ENCODE data around the gene AXIN1.
A peak's percentile ranks its signal among the peaks of the same experiment; 100 is the strongest.
"Not testable (repeated sequence)": the region's sequence is repeated elsewhere in the genome, so short reads cannot be mapped to it uniquely, and the experiment has no call there.

The AXIN1 gene

GRCh38 chr16:381012-381788 is 28.7 kb upstream of the AXIN1 start:
- DNase-seq, result no peak

- no peak for DNase-seq
Measured at GRCh38 chr16:380762-381011, 28.2 kb upstream of the AXIN1 start.

DNA sequence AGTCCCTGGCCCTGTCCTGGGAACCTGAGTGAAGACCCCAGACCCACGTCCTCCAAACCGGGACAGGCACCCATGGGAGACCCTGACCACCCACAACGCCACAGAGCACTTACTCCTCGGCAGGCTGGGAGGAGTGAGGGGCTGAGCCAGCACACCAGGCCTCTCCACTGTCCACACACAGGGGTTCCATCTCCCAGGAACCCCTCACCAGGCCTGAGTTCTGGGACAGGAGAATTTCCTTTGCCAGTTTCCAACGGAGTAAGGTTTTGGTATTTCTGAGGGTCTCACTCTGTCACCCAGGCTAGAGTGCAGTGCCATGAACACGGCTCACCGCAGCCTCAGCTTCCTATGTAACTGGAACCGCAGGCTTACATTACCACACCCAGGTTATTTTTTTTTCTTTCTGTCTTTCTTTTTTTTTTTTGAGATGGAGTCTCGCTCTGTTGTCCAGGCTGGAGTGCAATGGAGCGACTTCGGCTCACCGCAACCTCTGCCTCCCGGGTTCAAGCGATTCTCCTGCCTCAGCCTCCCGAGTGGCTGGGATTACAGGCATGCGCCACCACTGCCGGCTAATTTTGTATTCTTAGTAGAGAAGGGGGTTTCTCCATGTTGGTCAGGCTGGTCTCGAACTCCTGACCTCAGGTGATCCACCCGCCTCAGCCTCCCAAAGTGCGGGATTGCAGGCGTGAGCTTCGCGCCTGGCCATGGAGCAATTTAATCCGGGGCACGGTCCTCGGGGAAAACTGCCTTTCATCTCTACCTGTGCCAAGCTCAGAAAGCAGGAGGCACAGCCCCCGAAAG is 27.6 kb upstream of the AXIN1 start:
- no peak for DNase-seq

DNA sequence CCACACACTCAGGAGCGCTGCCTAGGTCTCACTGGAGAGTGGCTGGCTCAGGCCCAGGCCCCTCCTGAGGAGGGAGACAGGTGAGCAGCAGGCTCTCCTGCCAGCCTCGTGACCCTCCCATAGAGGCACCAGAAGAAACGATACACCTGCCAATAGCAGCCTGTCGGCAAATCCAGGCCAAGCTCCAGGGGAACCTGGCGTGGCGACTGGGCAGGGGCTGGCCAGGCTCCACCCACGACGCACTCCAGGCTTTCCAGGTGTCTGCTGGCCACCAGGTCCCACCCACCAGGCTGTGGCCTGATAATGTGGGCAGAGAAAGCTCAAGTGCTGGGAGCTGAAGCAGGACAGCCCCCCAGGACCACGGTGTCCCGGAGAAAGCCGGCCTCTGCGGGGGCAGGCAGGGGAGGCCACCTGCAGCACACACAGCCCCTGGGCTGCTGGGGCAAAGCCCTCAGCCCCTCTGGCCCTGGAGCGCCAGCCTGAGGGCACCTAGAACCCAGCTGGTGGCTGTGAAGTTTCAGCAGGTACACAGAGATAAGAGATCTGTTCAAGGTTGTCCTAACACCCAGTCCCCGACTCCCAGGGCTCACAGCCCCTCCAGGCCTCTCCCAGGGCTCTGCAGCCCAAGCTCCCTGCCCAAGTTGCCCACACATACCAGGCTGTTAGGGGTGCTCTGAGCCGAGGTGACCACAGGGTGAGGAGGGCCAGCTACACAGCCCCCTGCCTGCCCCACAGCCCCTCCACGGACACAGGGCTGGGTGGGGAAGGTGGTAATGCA is 26.8 kb upstream of the AXIN1 start:
- DNase-seq, result peak; percentile 81

DNA sequence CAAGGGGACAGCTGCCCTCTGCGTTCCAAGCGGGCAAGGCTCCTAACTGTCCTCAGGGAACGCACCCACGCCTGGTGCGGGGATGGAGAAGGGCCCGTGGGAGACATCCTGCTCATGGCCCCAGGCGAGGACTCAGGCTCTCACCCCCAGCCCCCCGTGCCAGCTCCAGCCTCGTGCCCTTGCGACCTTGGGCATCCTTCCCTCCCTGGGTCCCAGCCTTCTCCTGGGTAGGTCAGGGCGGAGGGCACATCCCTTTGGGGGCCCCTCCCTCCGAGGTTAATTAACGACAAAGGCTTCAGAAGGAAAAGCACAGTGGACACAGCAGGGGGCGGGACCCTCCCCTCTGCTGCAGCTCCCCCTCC is 26.3 kb upstream of the AXIN1 start:
- no peak for DNase-seq

DNA sequence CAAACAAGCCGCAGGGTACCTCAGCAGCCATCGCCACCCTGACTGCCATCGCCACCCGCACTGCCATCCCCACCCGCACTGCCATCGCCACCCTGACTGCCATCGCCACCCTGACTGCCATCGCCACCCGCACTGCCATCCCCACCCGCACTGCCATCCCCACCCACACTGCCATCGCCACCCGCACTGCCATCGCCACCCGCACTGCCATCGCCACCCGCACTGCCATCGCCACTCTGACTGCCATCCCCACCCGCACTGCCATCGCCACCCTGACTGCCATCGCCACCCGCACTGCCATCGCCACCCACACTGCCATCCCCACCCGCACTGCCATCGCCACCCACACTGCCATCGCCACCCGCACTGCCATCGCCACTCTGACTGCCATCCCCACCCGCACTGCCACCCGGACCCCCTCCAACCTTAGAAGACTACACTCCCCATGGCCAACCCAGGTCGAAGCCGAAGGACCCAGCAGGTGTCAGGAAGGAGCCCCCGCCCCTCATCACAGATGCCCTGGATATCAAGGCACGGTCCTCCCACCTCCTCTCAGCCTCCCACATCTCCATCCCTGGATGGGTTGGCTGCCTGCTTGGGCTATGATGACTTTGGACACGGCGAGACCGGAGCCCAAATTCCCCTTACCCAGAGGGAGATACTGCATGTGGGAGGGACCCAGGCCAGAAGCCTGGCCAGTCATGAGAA is 25.7 kb upstream of the AXIN1 start:
- DNase-seq, result not testable (repeated sequence)

DNA sequence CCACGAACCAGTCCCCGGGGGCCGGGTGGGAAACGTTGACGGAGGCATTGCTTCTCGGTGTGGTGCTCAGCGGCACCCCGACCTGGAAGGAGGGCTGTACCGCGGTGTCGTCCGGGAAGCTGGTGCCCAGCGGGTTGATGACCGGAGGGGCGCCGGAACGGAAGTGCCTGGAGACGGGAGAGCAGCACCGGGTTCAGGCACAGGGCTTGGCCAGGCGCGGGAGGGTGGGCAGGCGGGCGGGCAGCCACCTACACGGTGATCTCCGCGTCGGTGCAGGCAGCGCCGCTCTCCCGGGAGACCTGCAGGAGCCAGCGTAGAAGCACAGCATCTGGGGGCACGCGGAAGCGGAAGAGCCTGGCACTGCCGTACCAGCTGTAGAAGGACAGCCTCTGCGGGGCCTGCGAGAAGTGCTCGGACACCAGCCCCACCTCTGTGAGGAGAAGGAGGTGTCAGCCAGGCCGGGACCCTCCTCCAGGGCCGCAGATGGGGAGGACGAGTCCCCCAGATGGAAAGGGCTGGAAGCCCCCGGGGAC is 25.0 kb upstream of the AXIN1 start:
- DNase-seq, result no peak

- DNase-seq, result no peak
Measured at GRCh38 chr16:376817-377418, 24.4 kb upstream of the AXIN1 start.

- no peak for DNase-seq
Measured at GRCh38 chr16:375927-376816, 23.6 kb upstream of the AXIN1 start.

DNA sequence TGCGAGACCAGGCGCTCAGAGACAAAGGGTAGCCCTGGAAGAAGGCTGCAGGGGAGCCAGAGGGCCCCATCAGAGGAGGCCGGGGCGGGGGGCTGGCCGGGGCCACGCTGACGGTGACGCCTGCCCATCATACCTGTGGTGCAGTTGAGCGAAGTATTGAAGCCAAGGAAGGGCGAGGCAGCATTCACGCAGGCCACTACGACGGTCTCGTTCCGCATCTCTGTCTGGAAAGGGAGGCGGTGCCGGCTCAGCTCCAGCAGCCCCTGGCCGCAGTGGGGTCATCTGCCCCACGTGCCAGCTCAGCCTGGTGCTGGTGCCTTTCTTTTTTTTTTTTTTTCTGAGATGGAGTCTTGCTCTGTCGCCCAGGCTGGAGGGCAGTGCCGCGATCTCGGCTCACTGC is 22.7 kb upstream of the AXIN1 start:
- DNase-seq, result no peak

GRCh38 chr16:374616-374926 is 22.0 kb upstream of the AXIN1 start:
- no peak for DNase-seq

DNA sequence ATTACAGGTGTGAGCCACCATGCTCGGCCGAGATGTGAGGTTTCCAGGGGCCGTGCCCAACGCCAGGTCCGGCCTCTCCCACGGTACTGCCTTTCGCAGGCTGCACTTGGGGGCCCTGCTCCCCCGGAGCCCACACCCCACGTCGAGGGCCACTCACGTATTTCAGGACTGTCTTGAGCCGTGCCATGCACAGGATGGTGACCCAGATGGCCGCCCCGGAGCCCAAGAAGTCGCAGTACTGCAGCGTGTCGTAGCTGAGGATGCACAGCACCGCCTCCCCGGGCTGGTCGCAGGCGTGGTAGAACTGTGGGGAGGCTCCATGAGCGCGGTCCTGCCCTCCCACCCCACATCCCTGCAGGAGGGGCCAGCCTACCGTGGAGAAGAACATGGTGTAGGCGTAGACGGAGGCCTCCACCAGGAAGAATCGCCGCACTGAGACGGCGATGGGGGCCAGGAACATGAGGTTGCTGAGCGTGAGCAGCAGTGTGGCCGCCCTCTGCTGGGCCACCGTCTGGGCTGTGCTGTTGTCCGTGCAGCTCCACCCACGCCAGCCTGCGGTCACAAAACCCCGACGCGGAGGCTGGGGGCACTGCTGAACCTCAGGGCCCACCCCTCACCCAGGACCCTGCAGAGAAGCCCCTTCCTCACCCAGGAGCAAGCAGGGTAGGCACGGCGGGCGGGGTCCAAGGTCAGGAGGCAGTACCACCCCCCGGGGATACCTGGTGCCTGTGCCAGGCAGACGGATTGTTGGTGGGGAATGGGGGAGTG is 21.5 kb upstream of the AXIN1 start:
- DNase-seq, result no peak

DNA sequence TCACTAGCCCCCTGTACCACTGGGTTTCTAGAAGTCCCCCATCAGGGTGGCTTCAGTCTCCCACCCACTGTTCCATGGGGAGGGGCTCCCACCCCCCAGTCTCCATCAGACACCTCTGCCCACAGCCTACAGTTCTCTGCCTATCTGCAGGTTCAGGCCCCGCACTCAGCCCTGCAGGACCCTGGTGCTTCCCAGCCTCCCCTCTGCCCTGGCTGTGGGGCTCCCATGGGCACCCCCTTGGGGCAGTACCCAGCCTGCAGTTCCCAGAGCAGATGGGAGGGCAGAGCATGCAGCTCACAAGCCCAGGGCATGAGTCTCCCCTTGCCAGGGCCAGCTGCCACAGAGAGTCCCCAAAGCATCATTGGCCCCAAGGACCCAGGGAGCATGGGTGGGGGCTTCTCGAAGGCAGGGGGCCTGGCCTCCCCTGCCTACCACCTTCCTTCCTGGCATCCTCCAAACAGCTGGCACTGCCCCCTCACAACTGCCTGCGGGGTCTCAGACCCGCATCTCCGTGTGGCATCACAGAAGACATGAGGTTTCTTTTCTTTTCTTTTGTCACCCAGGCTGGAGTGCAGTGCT is 20.6 kb upstream of the AXIN1 start:
- no peak for DNase-seq

DNA sequence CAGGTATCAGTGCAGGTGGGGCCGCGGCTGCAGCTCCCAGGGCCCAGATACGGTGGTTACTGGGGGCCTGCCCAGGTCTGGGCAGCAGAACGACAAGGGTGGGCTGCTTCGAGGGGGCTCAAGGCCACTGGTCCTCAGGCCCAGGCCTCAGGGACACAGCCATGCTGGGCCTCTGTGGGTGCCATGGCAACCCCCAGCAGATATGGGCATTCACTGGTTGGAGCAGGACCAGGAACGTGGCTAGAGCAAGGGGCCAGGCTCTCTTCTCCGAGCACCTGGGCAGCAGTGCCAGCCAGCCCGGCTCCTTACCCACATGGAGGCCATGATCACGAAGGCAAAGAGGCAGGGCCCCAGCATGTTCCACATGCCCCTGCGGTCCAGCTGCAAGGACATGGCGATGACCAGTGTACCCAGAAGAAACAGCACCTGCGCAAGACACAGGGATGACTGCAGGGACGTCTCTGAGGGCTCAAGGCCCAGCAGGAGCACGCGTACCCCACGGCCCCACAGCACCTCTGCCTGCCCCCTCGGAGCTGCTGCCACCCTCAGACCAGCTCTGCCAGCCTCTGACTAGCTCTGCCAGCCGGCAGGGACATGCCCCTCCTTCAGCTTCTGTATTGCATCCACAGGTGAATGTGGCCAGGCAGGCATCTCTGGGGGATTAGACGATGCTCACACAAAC is 19.9 kb upstream of the AXIN1 start:
- no peak for DNase-seq

GRCh38 chr16:371515-372301 is 19.2 kb upstream of the AXIN1 start:
- no peak for DNase-seq

DNA sequence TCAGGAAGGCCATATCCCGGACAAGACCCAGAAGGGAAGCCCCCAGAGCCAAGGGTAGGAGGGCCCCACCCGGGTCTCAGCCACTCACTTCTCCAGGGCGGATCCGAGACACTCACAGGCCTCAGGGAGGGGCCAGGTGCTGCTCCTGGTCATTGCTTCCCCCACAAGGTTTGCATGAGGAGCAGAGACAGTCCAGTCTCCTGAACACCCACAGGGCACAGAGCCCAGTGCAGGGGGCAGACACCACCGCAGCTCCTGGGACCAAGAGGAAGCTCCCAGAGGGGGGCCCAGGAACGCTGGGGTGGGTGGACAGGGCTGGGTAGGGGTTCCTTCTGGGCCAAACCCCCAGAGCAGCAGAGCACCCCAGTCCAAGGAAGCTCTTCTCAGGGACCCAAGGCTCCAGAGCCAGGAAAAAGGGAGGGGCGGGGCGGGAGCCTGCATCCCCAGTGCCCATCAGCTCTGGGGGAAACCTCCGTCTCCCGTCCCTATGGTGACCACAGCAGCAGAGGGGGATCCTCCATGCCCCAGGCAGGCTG is 18.5 kb upstream of the AXIN1 start:
- no peak for DNase-seq

- DNase-seq, result peak; percentile 74
Measured at GRCh38 chr16:370443-370842, 17.9 kb upstream of the AXIN1 start, which contains the start of gene MRPL28. Gene MRPL28, minus strand, starts transcription at chr16:370538. Its CDS starts 320 bp downstream, at chr16:370218.

DNA sequence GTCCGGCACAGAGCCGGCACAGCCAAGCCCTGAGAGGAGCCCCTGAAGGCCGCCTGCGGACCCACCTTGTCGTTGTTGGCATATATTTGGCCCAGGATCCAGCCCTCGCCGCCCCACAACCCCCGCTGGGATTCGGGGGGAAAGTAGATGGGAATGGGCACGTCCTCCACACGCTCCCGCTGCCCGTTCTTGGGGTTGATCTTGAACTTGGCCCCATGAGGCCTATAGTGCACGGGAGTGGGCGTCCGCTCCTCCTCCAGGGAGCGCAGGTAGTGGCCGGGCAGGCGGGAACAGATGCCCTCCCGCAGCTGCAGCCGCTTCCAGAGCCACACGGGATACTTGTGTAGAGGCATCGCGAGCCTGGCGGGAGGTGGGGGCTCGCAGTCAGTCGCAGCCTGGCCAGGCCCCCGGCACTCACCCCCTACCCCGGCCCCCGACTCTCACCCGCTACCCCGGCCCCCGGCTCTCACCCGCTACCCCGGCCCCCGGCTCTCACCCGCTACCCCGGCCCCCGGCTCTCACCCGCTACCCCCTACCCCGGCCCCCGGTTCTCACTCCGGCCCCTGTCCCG is 17.4 kb upstream of the AXIN1 start:
- DNase-seq, result no peak
